ENCODE measurements around the gene ITGA4.

GRCh38 chr2:181585732-181586131, 128.5 kb downstream of the ITGA4 start:
- TF ChIP-seq CTCF (IDR thresholded peaks at IDR 0.05) (no peak), EZH2 (IDR thresholded peaks at IDR 0.05; ENCODE audit: borderline replicate concordance, insufficient read depth, low read depth, low read length, poor library complexity, severe bottlenecking) (no peak)

Measured in B cell (primary cell).